CD4-positive, alpha-beta T cell treated with Interleukin-6 at 100 ng/mL for 8 hours (primary cell): ENCODE results near the gene AS3MT.
"Not testable (repeated sequence)": the region's sequence is repeated elsewhere in the genome, so short reads cannot be mapped to it uniquely, and the experiment has no call there.

Source experiments
- DNase-seq: peaks from one replicate; pipeline ENCODE4 v3.0.0-alpha.2; 2020; ENCODE audit warnings: mixed read lengths, low spot score

Gene AS3MT, protein sequence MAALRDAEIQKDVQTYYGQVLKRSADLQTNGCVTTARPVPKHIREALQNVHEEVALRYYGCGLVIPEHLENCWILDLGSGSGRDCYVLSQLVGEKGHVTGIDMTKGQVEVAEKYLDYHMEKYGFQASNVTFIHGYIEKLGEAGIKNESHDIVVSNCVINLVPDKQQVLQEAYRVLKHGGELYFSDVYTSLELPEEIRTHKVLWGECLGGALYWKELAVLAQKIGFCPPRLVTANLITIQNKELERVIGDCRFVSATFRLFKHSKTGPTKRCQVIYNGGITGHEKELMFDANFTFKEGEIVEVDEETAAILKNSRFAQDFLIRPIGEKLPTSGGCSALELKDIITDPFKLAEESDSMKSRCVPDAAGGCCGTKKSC

DNA sequence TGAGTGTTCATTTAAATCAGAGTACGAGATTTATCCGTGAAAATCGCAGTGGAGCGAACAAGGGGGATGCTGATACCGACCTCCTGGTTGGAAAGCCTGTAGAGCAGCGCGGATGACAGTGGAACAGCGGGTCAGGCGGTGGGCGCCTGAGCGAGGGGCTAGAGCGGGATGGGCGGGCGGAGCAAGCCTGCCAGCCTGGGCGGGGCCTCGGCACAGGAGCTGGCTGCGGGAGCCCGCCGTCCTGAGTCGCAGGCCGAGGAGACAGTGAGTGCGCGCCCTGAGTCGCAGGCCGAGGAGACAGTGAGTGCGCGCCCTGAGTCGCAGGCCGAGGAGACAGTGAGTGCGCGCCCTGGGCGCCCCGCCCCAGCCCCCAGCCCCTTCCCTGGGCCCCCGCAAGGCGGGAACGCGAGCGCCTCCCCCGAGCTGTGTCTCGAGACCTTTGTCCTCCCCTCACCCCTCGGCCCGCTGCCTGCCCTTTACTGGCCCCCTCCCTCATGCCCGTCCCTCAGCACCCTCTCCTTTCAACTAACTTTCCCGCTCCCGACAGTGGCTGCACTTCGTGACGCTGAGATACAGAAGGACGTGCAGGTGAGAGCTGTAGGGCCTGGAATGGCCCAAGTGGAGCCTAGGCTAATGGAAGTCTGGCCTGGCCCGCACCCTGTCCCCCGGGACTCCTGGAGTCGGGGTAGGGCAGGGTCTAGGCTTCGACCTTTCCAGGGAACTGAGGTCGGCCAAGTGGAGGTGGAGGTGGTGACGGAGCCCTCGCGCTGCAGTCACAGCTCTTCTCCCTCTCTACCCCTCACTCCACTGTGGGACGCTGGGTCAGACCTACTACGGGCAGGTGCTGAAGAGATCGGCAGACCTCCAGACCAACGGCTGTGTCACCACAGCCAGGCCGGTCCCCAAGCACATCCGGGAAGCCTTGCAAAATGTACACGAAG lies at the start of gene AS3MT:
Gene AS3MT, plus strand, starts transcription at position 213 of the 941 bp plus-strand sequence. Its CDS starts 123 bp downstream, at position 336.
- no peak for DNase-seq

DNA sequence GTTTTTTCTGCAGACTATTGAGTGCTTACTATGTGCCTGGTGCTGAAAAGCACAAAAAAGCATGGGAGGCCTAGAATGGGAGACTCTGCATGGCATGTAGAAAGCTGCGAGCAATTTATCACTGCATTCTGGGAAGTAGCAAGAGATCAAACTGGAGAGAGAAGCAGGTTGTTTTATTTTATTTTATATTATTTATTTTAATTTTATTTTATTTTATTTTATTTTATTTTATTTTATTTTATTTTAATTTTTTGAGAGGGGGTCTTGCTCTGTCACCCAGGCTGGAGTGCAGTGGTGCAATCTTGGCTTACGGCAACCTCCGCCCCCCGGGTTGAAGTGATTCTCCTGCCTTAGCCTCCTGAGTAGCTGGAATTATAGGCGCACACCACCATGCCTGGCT lies 49.3 kb upstream of the AS3MT start:
- not testable (repeated sequence) for DNase-seq

DNA sequence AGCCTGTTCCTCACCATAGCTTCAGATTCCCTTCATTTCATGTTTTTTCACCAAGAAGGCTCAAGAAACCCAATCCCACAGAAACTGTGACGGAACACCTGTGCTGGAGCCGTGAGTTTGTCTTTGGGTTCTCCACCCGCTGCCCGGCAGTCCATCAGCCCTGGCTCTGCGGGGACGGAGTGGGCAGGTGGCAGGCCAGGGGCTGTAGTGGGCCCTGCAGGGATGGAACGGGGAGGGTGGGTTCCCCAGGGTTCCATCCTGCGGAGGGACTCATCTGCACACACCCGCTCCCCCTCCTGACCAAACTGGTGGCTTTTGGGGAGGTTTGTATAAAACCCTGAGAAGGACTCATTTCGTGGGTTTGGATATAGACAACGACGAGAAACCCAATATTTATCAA lies 47.0 kb upstream of the AS3MT start:
- no peak for DNase-seq

DNA sequence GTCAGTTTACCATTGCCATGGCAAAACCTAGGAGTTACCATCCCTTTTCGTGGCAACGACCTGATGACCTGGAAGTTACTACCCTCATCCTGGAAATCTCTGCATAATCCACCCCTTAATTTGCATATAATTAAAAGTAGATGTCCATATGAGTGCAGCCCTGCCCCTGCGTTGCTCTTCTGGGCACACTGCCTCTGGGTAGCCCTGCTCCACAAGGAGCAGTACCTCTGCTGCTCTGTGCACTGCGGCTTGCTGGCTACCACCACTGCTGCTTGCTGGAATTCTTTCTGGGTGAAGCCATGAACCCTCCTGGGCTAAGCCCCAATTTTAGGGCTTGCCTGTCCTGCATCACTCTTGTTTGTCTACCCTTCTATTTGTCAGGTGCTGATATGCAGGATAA lies 44.6 kb upstream of the AS3MT start:
- DNase-seq: no peak

DNA sequence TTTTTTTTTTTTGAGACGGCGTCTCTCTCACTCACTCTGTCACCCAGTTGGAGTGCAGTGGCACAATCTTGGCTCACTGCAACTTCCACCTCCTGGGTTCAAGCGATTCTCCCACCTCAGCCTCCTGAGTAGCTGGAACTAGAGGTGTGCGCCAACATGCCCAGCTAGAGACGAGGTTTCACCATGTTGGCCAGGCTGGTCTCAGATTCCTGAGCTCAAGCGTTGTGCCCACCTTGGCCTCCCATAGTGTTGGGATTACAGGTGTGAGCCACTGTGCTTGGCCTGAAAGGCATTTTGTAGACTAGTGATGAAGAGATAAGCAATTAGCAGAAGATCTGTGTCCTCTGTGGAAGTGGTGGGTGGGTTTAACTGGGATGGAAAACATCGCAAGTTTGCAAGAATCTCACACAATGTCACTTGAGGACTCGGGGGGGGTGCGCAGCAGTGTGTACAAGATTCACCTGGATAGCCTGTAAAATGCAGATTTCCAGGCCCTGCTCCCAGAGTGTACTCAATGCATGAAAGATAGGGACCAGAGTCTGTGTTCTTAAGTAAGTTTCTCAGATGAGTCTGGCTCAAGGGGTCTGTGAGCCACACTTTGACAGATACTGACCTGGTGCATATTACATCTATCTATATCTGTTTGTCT lies 43.0 kb upstream of the AS3MT start:
- DNase-seq: no peak

DNA sequence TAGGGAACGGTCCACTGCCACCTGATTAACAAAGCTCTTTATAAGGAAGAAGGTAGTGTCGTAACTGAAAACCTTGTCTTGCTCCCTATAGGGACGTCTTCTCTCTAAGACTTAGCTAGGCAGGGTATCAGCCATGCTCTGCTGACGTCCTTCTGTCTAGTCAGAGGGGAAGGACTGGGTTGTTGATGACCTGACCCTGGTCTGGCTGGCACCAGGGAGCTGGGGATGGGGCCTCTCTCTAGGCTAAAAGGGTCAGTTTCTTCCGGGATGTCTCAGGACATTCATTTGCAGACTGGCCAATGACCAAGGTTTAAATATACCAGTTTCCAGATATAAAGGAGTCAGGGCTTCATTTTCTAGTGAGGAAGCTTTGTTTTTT lies 41.7 kb upstream of the AS3MT start:
- no peak for DNase-seq

DNA sequence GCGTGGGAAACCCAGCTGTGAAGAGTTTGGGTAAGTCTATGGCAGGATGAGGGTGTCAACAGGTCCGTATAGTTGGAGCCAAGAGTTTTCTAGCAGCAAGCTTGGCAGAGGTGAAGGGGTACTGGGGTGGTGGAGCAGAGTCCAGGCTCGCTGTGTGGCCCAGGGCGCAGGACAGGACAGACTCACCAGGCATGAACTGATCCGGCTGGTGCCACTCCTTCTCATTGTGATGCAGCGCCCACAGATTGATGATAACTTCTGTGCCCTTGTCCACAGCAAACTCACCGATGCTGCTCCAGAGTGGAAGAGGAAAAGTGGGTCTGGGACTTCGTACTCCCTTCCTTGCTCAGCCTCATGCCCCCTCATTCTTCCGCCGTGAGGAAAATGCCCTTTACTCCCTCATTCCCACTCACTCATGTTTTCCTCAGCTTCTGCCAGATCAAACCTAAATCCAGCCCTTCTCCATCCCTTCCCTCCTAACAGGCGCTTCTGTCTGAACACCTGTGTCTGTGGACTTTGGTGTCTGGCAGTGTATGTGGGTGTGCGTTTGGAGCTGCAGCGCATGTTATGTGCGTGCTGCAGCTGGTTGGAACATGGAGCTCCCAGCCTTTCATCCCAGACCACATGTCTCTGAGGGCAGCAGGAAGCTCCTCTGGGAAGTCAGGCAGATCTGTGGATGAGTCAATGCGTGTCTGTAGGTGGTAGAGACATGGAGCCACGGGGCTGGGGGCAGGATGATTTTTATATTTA lies 37.8 kb upstream of the AS3MT start:
- no peak for DNase-seq

DNA sequence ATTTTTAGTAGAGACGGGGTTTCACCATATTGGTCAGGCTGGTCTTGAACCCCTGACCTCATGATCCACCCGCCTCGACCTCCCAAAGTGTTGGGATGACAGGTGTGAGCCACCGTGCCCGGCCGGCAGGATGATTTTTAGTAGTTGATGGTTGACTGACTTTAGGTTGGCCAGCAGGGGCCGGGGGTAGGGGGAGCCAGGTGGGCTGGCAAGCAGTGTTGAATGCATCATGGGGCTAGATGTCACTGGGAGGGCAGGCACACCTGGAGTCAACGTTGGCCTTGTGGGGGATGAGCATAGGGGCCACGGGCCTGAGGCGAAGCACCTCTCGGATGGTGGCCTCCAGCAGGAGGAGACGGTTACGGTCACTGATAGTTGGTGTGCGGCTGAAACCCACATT lies 37.0 kb upstream of the AS3MT start:
- no peak for DNase-seq

DNA sequence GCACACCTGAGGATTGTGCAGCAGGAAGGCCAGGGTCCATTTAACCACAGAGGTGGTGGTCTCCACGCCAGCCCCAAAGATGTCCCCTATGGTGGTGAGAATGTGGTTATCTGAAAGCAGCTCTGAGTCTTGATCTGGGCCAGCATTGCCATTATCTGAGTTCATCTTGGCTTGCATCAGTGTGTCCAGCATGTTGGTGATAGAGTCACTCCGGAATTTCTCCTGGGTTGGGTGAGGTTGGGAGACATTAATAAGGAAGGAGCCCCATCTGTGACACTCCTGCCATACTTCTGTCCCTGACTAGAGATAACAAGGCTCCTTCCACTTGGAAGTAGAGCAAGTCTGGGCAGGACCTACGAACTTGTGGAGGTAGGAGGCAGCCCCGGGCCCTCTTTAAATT lies 36.3 kb upstream of the AS3MT start:
- DNase-seq: no peak

DNA sequence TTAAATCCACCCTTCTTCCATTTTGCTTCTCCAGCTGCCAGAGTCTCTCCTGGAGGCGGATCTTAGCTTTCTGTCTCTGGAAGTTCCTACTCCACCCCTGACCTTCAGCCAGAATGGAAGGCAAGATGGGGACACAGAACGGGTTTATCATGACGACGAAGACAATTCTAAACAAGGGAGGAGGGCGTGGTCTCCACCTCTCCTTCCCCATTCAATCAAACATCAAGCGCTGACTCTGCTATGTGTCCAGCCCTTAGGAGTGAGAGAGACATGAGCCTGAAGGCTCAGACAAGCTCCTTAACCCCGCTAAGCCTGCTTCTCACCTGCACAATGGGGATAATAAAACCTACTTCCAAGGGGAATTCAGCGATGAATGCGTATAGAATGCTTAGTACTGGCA lies 35.1 kb upstream of the AS3MT start:
- DNase-seq: no peak

DNA sequence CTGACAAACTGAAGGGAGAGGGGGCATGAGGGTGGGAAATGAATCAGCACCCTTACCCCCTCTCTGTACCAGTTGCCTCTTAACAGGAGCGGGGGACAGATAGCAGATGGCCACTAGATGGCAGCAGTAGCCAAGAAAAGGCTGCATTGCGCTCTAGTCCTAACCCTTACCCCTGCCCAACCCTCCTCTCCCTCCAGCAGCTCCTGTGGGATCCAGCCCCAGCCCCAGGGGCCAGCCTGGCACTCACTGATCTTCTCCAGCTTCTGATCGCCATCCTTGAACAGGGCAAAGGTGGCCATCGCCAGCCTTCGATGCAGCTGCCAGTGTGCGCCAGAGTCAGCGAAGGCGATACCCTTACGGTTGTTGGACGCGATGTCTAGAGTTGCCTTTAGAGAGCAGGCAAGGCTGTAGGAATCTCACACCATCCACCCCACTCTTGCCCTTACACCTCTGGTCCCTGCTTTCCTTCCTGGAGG lies 34.2 kb upstream of the AS3MT start:
- peak; percentile 69 for DNase-seq

DNA sequence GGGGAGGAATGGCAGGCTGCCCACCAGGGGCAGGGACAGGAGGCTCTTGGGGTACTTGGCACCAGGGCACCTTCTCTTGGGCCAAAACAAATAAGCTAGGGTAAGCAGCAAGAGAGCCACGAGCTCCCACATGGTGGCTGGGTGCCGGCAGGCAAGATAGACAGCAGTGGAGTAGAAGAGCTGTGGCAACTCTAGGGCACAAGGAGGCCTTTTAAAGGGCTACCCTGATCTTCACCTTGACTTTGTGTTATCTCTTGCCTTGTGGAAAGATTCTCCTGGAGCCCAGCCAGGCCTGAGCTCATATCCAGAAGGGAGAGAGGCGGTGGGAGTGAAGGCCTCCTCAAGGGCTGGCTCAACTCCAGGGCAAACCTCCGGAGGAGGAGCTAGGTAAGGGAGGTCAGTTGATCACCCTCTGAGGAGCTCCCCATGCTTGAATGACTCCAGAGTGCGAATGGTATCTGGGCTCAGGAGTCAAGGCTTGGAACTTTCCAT lies 32.0 kb upstream of the AS3MT start, which contains the start of gene CYP17A1:
Gene CYP17A1, minus strand, starts transcription at position 184 of the 492 bp plus-strand sequence. Its CDS starts 52 bp downstream, at position 132.
- no peak for DNase-seq

DNA sequence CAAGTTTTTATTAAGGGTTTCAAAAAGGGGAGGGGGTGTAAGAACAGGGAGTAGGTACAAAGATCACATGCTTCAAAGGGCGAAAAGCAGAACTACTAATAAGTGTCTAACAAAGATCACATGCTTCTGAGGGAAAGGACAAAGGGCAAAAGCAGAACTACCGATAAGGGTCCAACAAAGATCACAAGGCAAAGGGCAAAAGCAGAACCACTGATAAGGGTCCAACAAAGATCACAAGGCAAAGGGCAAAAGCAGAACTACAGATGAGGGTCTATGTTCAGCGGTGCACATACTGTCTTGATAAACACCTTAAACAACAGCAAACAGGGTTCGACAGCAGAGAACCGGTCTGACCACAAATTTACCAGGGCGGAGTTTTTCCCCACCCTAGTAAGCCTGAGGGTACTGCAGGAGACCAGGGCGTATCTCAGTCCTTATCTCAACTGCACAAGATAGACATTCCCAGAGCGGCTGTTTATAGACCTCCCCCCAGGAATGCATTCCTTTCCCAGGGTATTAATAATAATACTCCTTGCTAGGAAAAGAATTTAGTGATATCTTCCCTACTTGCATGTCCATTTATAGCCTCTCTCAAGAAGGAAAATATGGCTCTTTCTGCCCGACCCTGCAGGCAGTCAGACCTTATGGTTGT lies 30.9 kb upstream of the AS3MT start:
- DNase-seq: not testable (repeated sequence)

DNA sequence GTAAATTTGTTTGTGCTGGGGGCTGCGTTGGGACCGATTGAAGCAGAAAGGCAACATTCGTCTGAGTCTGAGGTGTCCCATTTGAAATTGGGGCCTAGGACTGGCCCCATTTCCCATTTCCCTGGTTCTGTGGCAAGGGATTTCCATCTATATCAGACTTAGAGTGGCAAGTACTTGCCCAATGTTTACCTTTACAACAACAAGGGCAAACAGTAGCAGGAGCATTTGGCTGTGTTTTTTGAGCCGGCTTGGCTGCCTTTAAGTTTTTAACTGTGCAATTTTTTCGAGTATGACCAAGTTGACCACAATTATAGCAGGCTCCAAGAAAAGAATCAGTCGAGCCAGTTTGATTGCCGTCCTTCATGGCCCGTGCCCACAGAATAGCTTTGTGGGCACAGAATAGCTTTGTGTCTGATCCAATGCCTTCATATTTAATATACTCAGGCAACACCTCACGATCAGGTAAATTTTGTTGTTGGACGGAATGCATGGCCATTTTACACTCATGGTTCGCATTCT lies 27.4 kb upstream of the AS3MT start:
- no peak for DNase-seq

DNA sequence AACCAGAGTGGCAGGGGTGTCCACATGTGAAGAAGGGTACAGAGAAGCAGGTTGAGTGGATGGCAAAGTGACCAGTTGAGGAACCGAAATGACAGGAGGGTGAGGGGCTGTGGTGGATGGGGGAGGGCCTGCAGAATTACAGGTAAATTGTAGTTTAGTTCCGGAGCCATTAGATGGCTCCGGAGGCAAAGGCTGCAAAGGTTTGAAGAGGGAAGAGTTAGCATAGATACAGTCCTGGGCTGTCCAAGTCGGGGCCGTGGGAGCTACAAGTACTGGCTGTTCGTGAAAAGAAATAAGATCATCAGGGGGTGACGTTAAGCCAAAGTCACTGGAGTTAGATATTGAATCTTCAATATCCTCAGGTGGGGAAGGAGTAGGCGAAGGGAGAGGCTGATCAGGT lies 26.1 kb upstream of the AS3MT start:
- DNase-seq: not testable (repeated sequence)

DNA sequence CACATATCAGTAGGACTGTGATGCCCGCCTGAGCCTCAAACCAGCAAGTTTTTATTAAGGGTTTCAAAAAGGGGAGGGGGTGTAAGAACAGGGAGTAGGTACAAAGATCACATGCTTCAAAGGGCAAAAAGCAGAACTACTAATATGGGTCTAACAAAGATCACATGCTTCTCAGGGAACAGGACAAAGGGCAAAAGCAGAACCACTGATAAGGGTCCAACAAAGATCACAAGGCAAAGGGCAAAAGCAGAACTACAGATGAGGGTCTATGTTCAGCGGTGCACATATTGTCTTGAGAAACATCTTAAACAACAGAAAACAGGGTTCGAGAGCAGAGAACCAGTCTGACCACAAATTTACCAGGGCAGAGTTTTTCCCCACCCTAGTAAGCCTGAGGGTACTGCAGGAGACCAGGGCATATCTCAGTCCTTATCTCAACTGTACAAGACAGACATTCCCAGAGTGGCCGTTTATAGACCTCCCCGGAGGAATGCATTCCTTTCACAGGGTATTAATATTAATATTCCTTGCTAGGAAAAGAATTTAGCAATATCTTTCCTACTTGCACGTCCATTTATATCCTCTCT lies 25.0 kb upstream of the AS3MT start:
- not testable (repeated sequence) for DNase-seq

DNA sequence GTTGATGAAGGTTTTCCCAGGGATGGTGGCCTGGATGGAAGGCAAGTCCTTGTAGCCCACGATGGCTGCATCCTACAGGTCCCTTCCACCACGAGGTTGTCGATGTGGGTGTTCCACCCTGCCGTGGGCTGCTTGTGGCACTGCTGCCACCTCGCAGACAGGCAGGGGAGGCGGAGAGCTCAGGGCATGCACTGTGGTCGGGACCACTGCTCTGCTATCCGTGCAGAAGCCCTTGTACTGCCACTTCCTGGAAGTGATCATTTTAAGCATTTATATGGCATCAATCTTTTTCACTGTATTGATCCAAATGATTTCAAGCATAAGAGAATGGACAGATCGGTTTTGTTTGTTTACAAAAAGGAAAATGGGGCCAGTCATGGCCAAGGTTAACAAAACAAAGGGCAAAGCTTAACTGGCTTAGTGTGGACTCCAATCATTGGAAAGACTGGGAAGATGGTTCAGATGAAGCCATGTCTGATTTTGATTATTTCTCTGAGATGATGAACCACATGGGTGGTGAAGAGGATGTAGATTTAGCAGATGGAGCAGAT lies 23.8 kb upstream of the AS3MT start:
- DNase-seq: no peak

DNA sequence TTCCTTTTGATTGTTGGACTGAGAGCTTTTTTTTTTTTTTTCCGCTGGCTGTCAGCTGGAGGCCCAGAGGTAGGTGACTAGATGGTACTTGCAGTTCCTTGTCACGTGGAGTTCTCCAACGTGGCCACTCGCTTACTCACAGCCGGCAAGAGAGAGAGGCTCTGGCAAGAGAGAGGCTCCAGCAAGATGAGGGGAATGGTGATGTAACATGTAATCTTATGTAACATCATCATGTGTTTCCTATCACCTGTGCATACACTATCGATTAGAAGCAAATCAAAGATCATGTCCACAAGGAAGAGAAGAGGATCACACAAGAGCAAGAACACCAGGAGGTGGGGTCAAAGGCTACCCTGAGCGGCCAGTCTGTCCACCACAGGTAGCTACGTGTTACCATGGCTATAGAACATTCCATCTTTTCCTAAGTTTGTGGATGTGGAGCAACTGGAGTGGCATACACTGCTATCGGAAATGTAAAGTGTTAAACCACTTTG lies 19.2 kb upstream of the AS3MT start:
- DNase-seq: no peak

DNA sequence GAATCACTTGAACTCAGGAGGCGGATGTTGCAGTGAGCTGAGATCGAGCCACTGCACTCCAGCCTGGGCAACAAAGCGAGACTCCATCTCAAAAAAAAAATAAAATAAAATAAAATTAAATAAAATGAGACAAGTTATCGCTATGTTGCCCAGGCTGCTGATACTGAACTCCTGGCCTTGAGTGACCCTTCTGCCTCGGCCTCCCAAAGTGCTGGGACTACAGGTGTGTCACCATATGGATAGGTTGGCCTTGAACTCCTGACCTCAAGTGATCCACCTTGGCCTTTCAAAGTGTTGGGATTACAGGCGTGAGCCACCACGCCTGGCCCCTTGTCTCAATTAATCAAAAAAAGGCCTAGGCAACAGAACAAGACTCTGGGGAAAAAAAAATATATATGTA lies 16.0 kb upstream of the AS3MT start:
- not testable (repeated sequence) for DNase-seq
